ENCODE measurements around the gene TMEM97.
"Not testable (repeated sequence)": the region's sequence is repeated elsewhere in the genome, so short reads cannot be mapped to it uniquely, and the experiment has no call there.

TMEM97 gene

DNA sequence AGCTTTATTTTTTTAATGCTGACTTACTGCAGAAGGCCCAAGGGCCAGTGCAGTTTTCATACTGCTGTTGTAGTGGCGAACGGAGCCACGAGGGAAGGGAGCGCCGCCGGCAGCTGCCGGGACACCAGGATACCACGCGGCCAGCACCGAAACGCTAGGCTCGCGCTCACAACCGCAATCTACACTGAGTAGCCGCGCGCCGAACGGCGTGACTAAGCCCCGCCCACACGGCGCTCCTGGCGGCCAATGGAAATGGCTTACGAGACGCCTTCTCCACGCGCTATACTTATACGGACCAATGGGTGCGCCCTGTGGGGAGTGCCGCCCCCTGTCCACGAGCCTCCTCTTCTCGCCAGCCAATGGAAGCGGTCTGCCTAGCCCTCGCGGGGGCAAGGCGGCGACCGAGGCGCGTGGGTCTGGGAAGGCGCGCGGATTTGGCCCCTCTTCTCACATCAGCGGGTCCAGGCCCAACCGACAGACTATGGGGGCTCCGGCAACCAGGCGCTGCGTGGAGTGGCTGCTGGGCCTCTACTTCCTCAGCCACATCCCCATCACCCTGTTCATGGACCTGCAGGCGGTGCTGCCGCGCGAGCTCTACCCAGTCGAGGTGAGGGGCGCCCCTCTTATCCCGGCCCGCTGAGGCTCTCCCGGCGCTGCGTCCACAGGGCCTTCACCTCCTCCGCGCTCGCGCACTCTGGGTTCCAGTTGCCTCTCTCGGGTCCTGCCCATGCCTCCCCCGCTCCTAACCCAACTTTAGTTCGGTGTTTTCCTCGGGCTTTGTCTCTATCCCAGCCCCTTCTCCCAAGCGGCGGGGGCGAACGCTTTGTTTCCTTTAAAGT lies at the start of gene TMEM97:
TMEM97 (plus strand) TSS at position 442 of the 839 bp plus-strand sequence; CDS start at position 482, 40 bp downstream.
- DNase-seq (ENCODE audit: low read depth), result peak; percentile 96

DNA sequence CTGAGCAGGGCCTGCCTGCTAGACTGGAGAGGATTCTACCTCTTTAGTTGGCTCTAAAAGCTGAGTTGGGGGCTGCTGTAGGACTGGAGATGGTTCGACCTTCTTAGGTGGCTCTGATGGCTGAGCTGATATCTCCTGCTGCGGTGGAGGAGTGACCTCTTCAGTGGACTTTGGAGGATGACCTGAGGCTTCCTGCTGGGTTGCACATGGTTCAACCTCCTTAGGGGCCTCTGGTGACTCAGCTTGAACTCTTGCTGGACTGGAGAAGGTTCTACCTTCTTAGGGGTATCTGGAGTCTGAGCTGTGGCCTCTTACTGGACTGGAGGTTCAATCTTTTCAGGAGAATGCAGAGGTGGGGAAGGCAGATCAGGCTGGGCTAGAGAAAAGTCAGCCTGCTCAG lies 48.9 kb upstream of the TMEM97 start:
- DNase-seq (ENCODE audit: low read depth), result no peak

DNA sequence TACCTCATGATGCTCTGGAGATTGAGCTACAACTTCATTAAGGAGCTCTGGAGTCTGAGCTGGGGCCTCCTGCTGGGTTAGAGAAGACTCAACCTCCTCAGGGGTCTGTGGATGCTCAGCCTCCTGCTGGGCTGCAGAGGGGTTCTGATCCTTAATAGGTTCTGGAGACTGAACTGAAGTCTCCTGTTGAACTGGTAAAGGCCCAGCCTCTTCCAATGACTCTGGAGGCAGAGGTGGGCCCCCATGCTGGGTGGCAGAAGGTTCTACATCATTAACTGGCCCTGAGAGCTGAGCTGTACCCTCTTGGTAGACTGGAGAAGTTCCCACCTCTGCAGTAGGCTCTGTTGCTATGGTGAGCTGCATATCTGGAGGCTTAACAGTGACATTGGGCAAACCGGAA lies 48.1 kb upstream of the TMEM97 start:
- no peak for DNase-seq (ENCODE audit: low read depth)

DNA sequence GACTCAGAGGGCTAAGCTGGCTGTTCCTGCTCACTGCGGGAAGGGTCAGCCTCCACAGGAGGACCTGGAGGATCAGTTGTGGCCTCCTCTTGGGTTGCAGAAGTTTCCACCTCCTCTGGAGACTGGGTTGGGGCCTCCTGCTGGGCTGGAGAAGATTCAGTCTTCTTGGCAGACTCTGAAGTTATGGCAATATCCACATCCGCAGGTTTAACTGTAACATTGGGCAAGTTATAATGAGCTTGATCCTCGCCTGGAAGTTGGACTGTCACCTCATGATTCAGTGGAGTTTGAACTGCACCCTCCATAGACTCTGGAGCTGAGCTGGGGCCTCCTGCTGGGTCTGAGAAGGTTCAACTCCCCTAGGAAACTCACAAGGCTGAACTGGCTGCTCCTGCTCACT lies 47.6 kb upstream of the TMEM97 start:
- DNase-seq (ENCODE audit: low read depth), result no peak

DNA sequence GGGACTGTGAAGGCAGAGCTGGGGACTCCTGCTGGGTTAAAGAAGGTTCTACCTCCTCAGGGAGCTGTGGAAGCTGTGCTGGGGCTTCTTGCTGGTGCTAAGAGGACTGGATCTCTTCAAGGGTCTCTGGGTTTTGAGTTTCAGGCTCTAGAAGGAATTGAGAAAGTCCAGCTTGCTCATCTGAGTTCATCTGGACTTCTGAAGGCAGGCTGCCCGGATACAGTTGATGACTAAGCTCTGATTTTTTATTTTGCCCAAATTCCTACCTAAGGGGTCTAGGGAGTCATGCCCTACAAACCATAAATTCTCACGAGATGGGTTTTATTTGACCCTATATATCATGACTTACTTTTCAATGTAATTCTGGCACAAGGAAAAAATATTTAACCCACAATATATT lies 46.8 kb upstream of the TMEM97 start:
- DNase-seq (ENCODE audit: low read depth), result no peak

DNA sequence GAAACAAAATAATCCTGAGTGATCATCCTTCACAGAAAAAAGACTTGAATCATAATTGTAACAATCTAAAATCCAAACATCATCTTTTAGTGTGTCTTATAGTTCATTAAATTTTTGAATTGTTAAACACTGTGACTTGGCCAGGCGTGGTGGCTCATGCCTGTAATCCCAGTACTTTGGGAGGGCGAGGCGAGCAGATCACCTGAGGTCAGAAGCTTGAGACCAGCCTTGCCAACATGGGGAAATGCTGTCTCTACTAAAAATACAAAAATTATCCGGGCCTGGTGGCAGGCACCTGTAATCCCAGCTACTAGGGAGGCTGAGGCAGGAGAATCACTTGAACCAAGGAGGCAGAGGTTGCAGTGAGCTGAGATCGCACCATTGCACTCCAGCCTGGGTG lies 45.7 kb upstream of the TMEM97 start:
- DNase-seq (ENCODE audit: low read depth), result not testable (repeated sequence)

DNA sequence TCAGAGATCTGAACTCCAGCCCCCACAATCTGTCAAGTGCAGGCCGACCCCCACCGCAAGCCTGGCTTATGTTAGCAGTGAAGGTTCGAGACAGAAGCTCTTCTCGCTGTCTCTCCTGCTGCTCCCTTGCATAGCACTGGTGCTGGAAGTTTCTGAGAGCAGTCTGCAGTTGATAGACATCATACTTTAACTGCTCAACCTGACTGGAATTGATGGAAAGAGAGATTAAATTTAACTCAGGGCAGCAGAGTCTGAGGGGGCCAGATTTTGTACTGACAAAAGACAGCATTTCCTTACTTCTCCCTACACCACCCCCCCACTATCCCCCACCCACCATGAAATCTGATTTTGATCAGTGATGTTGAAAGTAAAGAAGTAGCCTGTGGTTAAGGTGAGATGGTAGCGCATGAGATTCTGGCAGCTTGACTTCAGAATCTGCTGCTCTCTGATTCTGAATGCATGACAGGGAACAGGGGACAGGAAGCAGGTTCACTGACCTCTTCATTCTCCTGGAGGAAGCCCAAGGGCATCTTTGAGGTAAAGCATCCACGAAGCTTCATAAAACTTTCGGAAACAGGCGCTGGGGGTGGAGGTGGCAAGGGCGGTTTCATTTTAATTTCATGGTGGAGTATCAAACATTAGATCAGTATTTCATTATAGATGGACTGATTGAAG lies 44.3 kb upstream of the TMEM97 start:
- no peak for DNase-seq (ENCODE audit: low read depth)

DNA sequence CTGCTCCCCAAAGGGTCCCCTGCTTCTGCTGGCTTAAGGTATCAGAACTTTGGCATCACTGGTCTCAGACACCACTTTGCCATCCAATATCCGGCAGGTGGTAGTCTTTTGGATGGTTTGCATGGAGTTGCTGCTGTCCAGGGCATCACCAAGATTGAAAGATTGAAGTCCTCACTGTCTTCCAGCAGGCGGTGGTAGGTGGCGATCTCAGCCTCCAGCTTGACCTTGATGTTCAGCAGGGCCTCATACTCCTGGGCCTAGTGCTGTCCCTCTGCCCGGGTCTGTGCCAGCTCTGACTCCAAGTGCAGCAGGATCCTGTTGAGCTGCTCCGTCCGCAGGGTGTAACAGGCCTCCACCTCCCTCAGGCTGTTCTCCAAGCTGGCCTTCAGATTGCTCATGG lies 43.0 kb upstream of the TMEM97 start:
- no peak for DNase-seq (ENCODE audit: low read depth)

DNA sequence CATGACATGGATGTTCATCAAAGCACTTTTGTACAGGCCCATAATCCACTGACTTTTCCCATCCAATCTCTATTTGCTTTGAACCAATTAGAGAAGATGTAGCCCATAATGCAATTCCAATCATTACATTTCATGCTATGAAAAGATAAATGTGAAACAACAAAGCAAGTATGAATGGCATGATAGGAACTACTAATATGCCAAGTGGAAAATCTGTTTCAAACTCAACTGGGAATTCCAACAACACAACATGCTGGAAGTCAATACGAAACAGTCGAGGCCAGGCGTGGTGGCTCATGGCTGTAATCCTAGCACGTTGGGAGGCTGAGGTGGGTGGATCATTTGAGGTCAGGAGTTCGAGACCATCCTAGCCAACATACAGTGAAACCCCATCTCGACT lies 39.6 kb upstream of the TMEM97 start:
- DNase-seq (ENCODE audit: low read depth), result no peak

DNA sequence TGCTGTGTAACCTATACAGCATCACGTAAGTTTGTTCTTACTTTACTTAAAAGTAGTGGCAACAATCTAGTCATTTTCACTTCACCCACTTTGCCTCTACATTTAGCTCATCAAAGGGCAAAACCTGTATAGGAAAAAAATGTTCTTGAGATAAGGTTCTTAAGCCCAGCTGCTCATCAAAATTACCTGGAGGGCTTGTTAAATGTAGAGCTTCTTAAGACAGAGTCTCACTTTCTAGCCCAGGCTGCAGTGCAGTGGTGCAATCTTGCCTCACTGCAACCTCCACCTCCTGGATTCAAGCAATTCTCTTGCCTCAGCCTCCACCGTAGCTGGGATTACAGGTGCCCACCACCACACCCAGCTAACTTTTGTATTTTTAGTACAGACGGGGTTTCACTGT lies 38.2 kb upstream of the TMEM97 start:
- DNase-seq (ENCODE audit: low read depth), result no peak

DNA sequence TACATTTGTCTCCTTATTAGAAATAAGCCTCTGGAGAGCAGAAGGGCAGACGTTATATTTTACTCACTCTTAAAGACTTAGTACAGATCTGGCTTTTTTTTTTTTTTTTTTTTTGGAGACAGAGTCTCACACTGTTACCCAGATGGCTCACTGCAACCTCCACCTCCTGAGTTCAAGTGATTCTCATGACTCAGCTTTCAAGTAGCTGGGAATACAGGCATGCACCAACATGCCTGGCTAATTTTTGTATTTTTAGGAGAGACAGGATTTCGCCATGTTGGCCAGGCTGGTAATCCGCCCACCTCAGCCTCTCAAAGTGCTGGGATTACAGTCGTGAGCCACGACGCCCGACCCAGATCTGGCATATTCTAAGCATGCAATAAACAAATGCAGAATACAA lies 36.4 kb upstream of the TMEM97 start:
- DNase-seq (ENCODE audit: low read depth), result no peak

DNA sequence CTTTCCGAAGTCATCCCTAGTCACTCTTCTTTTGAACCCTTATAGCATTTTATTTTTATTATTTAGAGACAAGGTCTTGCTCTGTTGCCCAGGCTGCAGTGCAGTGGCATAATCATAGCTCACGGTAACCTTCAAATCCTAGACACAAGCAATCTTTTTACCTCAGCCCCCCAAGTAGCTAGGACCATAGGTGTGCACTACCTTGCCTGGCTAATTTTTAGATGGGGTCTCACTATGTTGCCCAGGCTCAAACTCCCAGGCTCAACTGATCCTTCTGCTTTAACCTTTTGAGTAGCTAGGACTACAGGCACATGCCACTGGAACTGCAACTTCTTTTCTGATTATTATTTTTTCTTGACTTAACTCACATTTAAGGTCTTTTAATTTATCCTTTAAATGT lies 33.0 kb upstream of the TMEM97 start:
- no peak for DNase-seq (ENCODE audit: low read depth)

DNA sequence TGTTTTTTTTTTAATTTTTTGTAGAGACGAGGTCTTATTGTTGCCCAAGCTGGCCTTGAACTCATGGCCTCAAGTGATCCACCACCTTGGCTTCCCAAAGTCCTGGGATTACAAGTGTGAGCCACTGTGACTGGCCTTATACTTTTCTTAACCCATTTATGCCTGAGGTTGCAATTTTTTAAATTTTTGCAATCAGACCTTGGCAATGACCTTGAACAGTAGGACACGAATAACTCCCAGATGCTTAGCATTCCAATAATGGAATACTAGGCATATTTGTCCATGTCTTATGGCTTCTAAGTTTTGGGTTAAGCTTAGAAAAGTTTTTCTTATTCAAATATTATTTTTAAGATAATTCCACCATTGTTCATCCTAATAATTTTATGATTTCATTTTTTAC lies 28.3 kb upstream of the TMEM97 start:
- no peak for DNase-seq (ENCODE audit: low read depth)

DNA sequence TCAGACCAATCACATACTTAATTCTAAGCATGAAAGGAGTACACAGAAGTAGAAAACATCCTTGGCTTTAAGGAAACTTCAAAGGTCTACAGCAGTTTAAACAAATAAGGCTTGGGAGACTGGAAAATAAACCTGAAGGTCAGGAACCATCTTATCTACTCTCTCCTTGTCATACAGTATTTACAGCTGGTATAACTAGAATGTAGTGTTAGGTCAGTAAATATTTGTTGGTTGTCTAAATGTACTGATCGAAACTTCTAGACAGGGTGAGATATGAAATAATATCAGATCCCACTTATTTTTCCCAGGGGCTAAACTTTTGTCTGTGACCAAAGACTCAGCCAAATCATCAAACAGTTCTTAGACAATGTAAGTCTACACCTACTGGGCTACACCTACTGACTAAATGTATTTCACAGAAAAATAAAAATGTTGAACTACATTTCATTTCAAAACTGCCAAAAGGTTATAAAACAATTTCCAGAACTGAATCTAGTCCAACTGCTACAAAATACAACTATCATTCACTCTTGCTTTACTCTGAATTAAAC lies 27.1 kb upstream of the TMEM97 start:
- no peak for DNase-seq (ENCODE audit: low read depth)

DNA sequence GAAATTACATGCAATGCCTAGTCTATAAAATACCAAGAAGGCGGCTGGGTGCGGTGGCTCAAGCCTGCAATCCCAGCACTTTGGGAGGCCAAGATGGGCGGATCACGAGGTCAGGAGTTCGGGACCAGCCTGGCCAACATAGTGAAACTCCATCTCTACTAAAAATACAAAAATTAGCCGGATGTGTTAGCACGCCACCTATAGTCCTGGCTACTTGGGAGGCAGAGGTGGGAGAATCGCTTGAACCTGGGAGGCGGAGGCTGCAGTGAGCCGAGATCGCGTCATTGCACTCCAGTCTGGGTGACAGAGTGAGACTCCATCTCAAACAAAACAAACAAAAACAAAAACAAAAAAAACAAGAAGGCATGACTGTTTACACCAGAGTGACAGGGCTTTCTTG lies 26.1 kb upstream of the TMEM97 start:
- not testable (repeated sequence) for DNase-seq (ENCODE audit: low read depth)

DNA sequence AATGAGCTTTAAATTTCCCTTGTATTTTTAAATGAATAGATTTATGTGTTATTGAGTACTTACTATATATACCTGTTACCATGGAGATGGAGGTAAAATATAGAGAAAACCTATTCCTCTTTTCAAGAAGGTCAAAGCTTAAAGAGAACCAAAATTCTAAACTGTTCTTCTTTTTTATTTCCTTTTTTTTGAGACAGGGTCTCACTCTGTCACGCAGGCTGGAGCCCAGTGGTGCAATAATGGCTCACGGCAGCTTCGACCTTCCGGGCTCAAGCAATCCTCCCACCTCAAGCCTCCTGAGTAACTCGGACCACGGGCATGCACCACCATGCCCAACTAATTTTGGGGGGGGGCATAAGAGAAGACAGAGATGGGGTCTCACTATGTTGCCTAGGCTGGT lies 25.0 kb upstream of the TMEM97 start:
- DNase-seq (ENCODE audit: low read depth), result no peak

DNA sequence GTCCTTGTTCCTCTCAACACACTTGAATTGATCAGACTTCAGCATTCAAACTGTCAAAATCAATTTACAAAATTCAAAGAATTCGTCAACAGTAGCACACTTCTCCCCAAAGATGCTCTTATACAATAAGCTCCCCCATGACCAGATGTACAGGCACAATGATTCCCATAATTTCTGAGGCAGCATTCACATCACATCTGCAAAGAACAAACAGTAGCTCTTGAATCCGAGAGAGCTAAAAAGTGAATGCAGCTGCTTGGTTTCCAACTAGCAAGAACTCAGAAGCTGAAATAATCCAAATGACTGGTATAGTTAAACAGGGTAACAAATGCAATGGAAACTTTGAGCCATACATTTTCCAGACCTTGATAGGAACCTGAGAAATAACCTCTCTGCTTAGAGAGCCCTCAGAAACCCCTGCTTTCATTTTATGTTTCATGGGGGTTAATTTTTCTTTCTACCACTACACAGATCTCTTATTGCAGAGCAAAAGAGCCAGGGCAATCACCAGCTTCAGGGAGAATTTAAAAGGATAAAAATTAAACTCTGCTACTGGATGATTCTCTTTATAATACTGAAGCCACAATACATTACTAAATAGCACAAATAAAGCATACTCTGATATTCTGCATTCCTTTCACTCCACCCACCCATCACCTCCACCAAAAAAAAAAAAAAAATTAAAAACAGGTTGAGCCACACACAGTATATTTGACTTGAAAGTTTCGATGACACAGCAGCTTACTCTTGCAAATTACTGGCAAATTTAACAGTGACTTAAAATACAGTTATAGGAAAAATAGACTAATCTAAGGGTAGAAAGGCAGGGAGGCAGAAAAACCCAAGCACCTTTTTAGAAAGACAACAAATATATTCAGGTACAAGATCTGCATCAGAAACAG lies 23.1 kb upstream of the TMEM97 start:
- DNase-seq (ENCODE audit: low read depth), result no peak

DNA sequence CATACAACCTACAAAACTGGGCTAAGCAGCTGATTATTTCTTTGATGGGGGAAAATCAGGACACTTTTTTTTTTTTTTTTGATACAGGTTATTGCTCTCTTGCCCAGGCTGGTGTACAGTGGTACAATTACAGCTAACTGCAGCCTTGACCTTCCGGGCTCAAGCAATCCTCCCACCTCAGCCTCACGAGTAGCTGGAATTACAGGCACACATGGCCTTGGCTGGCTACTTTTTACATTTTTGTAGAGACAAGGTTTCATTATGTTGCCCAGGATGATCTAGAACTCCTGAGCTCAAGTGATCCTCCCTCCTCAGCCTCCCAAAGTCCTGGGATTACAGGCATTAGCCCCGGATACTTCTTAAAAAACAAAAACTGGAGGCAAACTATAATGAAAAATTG lies 20.6 kb upstream of the TMEM97 start:
- no peak for DNase-seq (ENCODE audit: low read depth)

DNA sequence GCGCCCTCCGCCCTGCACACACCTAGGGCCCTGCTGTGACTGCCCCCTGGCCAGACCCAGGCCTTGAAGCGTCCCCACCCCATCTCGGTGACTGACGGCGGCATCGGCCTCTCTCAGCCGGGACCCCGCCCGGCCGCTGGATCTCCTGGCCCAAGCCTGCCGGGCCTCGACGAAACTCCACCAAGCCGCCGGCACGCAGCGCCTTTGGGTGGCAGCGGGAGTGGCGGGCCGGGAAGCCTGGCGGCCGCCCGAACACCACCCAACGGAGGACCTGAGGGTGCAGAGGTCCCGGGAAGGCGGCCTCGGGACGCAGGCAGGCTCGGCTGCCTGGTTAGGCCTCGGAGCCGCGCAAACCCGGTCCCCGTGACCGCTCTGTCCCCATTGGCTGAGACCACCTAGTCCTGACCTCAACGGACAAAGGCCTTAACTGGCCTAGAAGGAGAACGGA lies 12.0 kb upstream of the TMEM97 start:
- no peak for DNase-seq (ENCODE audit: low read depth)

DNA sequence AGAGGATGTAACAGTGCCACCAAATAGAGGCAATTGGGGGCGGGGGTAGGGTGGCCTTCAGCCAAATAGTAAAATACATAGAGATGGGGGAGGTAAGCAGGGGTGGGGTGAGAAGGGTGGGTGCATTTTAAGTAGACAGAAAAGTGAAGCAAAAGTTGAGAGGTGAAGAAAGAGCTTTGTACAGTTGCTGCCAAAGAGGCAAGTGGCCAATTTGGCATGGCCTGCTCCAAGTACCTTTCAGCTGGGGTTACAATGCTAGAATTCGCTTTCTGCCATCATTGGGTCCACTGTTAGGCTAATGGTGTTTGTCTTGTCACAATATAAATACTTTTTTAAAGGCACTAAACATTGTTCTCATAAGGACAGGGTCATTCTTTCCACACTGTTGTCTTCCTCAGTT lies 5.2 kb upstream of the TMEM97 start:
- DNase-seq (ENCODE audit: low read depth), result no peak

DNA sequence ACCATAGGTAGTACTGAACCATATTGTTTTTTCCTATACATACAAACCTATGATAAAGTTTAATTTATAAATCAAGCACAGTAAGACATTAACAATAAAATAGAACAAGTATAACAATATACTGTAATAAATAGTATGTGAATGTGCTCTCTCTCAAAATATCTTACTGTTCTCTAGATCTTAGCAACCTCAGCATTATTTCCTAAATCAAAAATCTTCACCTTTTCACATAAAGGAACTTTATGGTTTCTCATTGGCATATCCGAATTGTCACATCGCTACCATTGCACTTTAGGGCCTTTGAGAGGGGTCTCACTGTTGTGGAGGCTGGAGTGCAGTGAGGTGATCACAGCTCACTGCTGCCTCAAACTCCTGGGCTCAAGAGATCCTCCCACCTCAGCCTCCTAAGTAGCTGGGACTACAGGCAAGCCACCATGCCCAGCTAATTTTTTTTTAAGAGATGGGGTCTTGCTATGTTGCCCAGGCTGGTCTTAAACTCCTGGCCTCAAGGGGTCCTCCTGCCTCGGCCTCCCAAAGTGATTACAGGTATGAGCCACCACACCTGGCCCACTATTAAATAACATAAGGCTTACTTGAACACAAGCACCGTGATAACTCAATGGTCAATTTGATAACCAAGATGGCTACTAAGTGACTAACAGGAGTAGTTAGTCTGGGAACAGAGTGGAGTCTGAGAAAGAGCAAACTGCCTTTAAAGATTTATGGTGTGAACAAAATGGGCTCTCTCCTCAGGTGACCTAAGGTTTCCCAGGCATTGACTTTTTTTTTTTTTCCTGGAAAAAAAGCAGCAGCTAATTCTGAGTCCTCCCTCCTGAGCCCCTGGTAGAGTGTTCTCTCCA lies 2.9 kb upstream of the TMEM97 start:
- no peak for DNase-seq (ENCODE audit: low read depth)
